ENCODE data around the gene DHX57. TPM values are rescaled to one million over a fixed set of nuclear protein-coding genes. Genes with fewer than 3 reads are reported as not detected.

The DHX57 gene
- total RNA-seq, 1 donor from 2014 or later = 10.5 TPM

- FAIRE-seq (no peak), DNase-seq (ENCODE audit: low read depth) (no peak)
- no peaks in the 10 kb centered on the region for H3K27me3 ChIP-seq (ENCODE audit: control insufficient read depth, insufficient read depth, low read length)
- no peak overlapping the region for H3K4me3 ChIP-seq (ENCODE audit: low read depth, low read length)
- H3K36me3 ChIP-seq (ENCODE audit: control insufficient read depth, insufficient read depth, low read length) = peaks cover 3% of the 10 kb centered on the region
- TF ChIP-seq CTCF (IDR thresholded peaks at IDR 0.05; ENCODE audit: insufficient read depth, low read length, severe bottlenecking) = no peak
Observed at GRCh38 chr2:38863061-38863695, 12.6 kb downstream of the DHX57 start.

- no peak for DNase-seq (ENCODE audit: low read depth)
- no peak for FAIRE-seq
- Histone ChIP-seq H3K4me3 (ENCODE audit: low read depth, low read length) (no peak overlapping the region), H3K36me3 (ENCODE audit: control insufficient read depth, insufficient read depth, low read length) (peaks cover 3% of the 10 kb centered on the region), H3K27me3 (ENCODE audit: control insufficient read depth, insufficient read depth, low read length) (no peaks in the 10 kb centered on the region)
- no peak for TF ChIP-seq CTCF (IDR thresholded peaks at IDR 0.05; ENCODE audit: insufficient read depth, low read length, severe bottlenecking)
Observed at GRCh38 chr2:38862476-38862875, 13.3 kb downstream of the DHX57 start.

- peaks cover 8% of the 10 kb centered on the region for H3K36me3 ChIP-seq (ENCODE audit: control insufficient read depth, insufficient read depth, low read length)
- TF ChIP-seq CTCF (IDR thresholded peaks at IDR 0.05; ENCODE audit: insufficient read depth, low read length, severe bottlenecking) = no peak
Observed at GRCh38 chr2:38856165-38856564, 19.6 kb downstream of the DHX57 start.

GRCh38 chr2:38850045-38850444 lies 25.7 kb downstream of the DHX57 start:
- FAIRE-seq = no peak
- no peak for TF ChIP-seq CTCF (IDR thresholded peaks at IDR 0.05; ENCODE audit: insufficient read depth, low read length, severe bottlenecking)
- DNase-seq (ENCODE audit: low read depth) = no peak
- peaks cover 7% of the 10 kb centered on the region for H3K36me3 ChIP-seq (ENCODE audit: control insufficient read depth, insufficient read depth, low read length)
- no peaks in the 10 kb centered on the region for H3K27me3 ChIP-seq (ENCODE audit: control insufficient read depth, insufficient read depth, low read length)
- no peak overlapping the region for H3K4me3 ChIP-seq (ENCODE audit: low read depth, low read length)

More at GRCh38 chr2:38856165-38856564, 19.6 kb downstream of the DHX57 start:
- Histone ChIP-seq H3K4me3 (ENCODE audit: low read depth, low read length) (no peak overlapping the region), H3K27me3 (ENCODE audit: control insufficient read depth, insufficient read depth, low read length) (no peaks in the 10 kb centered on the region)
- DNase-seq (ENCODE audit: low read depth) (peak; percentile 71), FAIRE-seq (no peak)

- TF ChIP-seq CTCF (IDR thresholded peaks at IDR 0.05; ENCODE audit: insufficient read depth, low read length, severe bottlenecking) = no peak
- FAIRE-seq = no peak
- DNase-seq (ENCODE audit: low read depth) = peak; percentile 23
- no peak overlapping the region for H3K4me3 ChIP-seq (ENCODE audit: low read depth, low read length)
- no peaks in the 10 kb centered on the region for H3K27me3 ChIP-seq (ENCODE audit: control insufficient read depth, insufficient read depth, low read length)
- no peaks in the 10 kb centered on the region for H3K36me3 ChIP-seq (ENCODE audit: control insufficient read depth, insufficient read depth, low read length)
Observed at GRCh38 chr2:38836791-38837190, 38.9 kb downstream of the DHX57 start.

- FAIRE-seq (no peak), DNase-seq (ENCODE audit: low read depth) (no peak)
- Histone ChIP-seq H3K36me3 (ENCODE audit: control insufficient read depth, insufficient read depth, low read length) (no peaks in the 10 kb centered on the region), H3K27me3 (ENCODE audit: control insufficient read depth, insufficient read depth, low read length) (no peaks in the 10 kb centered on the region), H3K4me3 (ENCODE audit: low read depth, low read length) (no peak overlapping the region)
- TF ChIP-seq CTCF (IDR thresholded peaks at IDR 0.05; ENCODE audit: insufficient read depth, low read length, severe bottlenecking) = no peak
Observed at GRCh38 chr2:38835990-38836389, 39.7 kb downstream of the DHX57 start.
